Activated T-cell treated with anti-CD3 and anti-CD28 coated beads, Interleukin-2, amount 50 U/mL, for 48 hours (primary cell): ENCODE data around the gene HSPG2.
"Not testable (repeated sequence)": the region's sequence is repeated elsewhere in the genome, so short reads cannot be mapped to it uniquely, and the experiment has no call there.

Source experiments
- DNase-seq, 2 experiments: peaks; one replicate each; pipeline ENCODE4 v3.0.0-alpha.2; 2020

Gene HSPG2

DNA sequence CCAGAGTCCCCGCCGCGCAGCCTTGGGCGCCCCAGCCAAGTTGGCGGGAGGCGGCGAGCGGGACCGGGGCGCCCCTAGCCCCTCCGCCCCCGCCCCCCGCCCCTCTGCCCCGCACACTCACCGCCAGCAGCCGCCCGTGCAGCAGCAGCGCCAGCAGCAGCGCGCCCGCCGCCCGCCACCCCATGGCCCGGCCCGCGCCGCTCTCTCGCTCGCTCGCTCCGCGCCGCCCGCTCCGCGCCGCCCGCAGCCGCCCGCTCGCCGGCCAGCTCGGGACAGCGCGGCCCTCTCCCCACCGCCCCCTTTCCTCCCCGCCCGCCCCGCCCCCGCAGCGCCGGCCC, at the start of gene HSPG2:
Gene HSPG2 (minus strand): TSS at position 277 of the 338 bp plus-strand sequence. CDS start 93 bp downstream, at position 184.
- DNase-seq: no peak

GRCh38 chr1:21986386-21986785, 49.3 kb upstream of the HSPG2 start:
- not testable (repeated sequence) for DNase-seq

DNA sequence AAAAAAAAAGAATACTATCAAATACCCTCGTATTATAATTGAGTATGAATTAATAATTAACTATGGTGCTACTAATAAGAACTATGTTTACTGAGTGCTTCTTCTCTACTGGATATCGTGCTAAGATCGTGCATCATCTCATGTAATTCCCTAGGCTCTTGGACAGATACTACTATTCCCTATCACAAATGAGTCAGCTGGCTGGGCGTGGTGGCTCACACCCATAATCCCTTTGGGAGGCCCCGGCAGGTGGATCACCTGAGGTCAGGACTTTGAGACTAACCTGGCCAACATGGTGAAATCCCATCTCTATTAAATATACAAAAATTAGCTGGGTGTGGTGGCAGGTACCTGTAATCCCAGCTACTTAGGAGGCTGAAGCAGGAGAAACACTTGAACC, 48.8 kb upstream of the HSPG2 start:
- DNase-seq: not testable (repeated sequence)

GRCh38 chr1:21983539-21983938, 46.4 kb upstream of the HSPG2 start:
- not testable (repeated sequence) for DNase-seq

GRCh38 chr1:21982122-21982521, 45.0 kb upstream of the HSPG2 start:
- DNase-seq: not testable (repeated sequence)

GRCh38 chr1:21981253-21981652, 44.1 kb upstream of the HSPG2 start:
- not testable (repeated sequence) for DNase-seq

DNA sequence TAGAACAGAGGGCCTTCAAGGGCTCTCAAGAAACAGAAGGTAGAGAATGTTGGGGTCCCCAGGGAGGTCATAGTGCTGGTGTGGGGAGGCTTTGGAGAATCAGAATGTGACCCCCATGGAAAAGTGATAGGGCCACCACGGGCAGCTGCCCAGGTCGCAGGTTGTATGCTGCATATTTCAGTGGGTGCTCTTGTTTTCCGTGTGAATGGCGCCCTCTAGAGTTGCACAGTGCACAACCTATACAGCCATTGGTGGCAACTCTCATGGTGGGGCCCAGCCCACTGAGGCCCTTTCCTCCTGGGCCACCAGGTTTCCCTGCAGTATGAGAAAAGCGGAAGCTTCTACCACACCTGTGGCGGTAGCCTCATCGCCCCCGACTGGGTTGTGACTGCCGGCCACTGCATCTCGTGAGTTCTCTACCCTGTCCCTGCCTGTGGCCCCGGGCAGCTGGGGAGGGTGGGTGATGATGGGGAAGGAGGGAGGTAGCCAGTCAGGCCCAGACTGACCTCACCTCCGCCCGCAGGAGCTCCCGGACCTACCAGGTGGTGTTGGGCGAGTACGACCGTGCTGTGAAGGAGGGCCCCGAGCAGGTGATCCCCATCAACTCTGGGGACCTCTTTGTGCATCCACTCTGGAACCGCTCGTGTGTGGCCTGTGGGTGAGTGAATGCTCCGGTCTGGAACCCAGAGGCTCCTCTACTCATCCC, 43.6 kb upstream of the HSPG2 start:
- DNase-seq: not testable (repeated sequence)

GRCh38 chr1:21978209-21978608, 41.1 kb upstream of the HSPG2 start:
- DNase-seq: not testable (repeated sequence)

GRCh38 chr1:21976703-21977239, 39.7 kb upstream of the HSPG2 start, which contains the start of gene CELA3B:
CELA3B (plus strand) TSS chr1:21977022; CDS start chr1:21977040, 18 bp downstream.
- DNase-seq: not testable (repeated sequence)

DNA sequence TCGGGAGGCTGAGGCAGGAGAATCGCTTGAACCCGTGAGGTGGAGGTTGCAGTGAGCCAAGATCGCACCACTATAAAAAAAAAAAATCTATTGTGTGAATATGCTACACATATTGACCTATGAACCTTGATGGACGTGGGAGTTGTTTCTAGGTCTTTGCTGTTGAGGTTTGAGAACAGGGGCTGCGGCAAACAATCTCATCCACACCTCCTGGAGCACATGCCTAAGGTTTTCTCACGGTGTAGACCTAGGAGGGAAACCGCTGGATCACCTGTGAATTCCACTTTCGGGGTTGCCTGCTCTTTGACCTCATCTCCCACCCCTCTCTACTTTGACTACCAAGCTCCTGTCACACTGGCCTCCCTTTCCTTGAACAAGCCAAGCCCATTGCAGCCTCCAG, 38.2 kb upstream of the HSPG2 start:
- DNase-seq: not testable (repeated sequence)

GRCh38 chr1:21974699-21975098, 37.6 kb upstream of the HSPG2 start:
- DNase-seq: not testable (repeated sequence)

- not testable (repeated sequence) for DNase-seq
Observed at GRCh38 chr1:21973948-21974347, 36.8 kb upstream of the HSPG2 start.

- not testable (repeated sequence) for DNase-seq
Observed at GRCh38 chr1:21972973-21973441, 35.9 kb upstream of the HSPG2 start.

GRCh38 chr1:21970523-21970922, 33.4 kb upstream of the HSPG2 start:
- not testable (repeated sequence) for DNase-seq

DNA sequence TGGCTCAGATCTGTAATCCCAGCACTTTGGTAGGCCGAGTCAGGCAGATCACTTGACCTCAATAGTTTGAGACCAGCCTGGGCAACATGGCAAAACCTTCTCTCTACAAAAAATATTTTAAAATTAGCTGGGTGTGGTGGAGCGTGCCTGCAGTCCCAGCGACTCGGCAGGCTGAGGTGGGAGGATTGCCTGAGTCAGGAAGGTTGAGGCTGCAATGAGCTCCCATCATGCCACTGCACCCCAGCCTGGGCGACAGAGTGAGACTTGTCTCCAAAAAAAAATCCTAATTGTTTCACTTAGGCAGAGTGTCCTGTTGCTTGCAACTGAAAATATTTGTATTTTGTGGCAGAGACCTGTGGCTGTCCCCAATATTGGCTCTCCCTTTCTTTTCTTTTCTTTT, 32.0 kb upstream of the HSPG2 start:
- DNase-seq: not testable (repeated sequence)

GRCh38 chr1:21967216-21967615, 30.1 kb upstream of the HSPG2 start:
- DNase-seq: not testable (repeated sequence)

GRCh38 chr1:21966247-21967000, 29.3 kb upstream of the HSPG2 start:
- DNase-seq: no peak

GRCh38 chr1:21963477-21964217, 26.5 kb upstream of the HSPG2 start:
- DNase-seq: peak; percentile 91 to 95

- no peak for DNase-seq
Observed at GRCh38 chr1:21961799-21962198, 24.7 kb upstream of the HSPG2 start.

GRCh38 chr1:21961337-21961736, 24.2 kb upstream of the HSPG2 start:
- no peak for DNase-seq

GRCh38 chr1:21956720-21957552, 19.8 kb upstream of the HSPG2 start:
- peak; percentile 59 to 67 for DNase-seq
